WTC11 (cell line): ENCODE data around the gene KLHDC4. TPM values are rescaled to one million over a fixed set of nuclear protein-coding genes. Genes with fewer than 3 reads are reported as not detected.

ENCODE experiments used
- ATAC-seq: fragments of 200-7000 bp; cut with Tn5 transposase; 2 replicates; pipeline ENCODE4 v1.10.0; 2021; ENCODE audit warnings: mild to moderate bottlenecking, moderate library complexity
- CTCF ChIA-PET: fragments of 300-600 bp; sonication (Branson Sonifier 250); formaldehyde crosslinking; loops from one replicate; lab custom pipeline; 2021; ENCODE audit warnings: antibody characterized with exemption; lab: Charles Lee
- POLR2A ChIA-PET: fragments of 350-600 bp; sonication (Branson Sonifier 250); formaldehyde crosslinking; loops from one replicate; lab custom pipeline; 2021; ENCODE audit warnings: antibody characterized with exemption; lab: Charles Lee
- DNase-seq: peaks from one replicate; pipeline ENCODE4 v3.0.0; 2021; ENCODE audit warnings: low spot score
- H3K27ac Mint-ChIP-seq: 2 replicates; pipeline ENCODE4 v1.8.0; 2021; ENCODE audit warnings: mixed read lengths
- H3K27me3 Mint-ChIP-seq: 2 replicates; pipeline ENCODE4 v1.8.0; 2021; ENCODE audit warnings: low read depth, mild to moderate bottlenecking, moderate library complexity, mixed read lengths
- H3K36me3 Mint-ChIP-seq: 2 replicates; pipeline ENCODE4 v1.8.0; 2021; ENCODE audit warnings: mixed read lengths
- H3K4me1 Mint-ChIP-seq: 2 replicates; pipeline ENCODE4 v1.8.0; 2022; ENCODE audit warnings: mixed read lengths
- H3K4me3 Mint-ChIP-seq: 2 replicates; pipeline ENCODE4 v1.8.0; 2021; ENCODE audit warnings: mild to moderate bottlenecking, moderate library complexity, mixed read lengths
- H3K9me3 Mint-ChIP-seq: 2 replicates; pipeline ENCODE4 v1.8.0; 2021; ENCODE audit warnings: mixed read lengths
- ATF3 ChIP-seq: sonication (generic); formaldehyde crosslinking; conservative IDR thresholded peaks from 2 replicates; pipeline ENCODE4 v1.8.1; 2022; ENCODE audit warnings: mild to moderate bottlenecking, missing genetic modification reagents
- CREB1 ChIP-seq: sonication (generic); formaldehyde crosslinking; IDR thresholded peaks from 2 replicates; pipeline ENCODE4 v1.8.0; 2023; ENCODE audit warnings: mild to moderate bottlenecking, missing genetic modification reagents
- CREM ChIP-seq: sonication (generic); formaldehyde crosslinking; IDR thresholded peaks from 2 replicates; pipeline ENCODE4 v1.8.1; 2022; ENCODE audit warnings: mild to moderate bottlenecking, missing genetic modification reagents, moderate library complexity
- HMGXB4 ChIP-seq: sonication (generic); formaldehyde crosslinking; IDR thresholded peaks from 2 replicates; pipeline ENCODE4 v1.8.1; 2023; ENCODE audit warnings: mild to moderate bottlenecking, moderate library complexity, missing genetic modification reagents
- MXD4 ChIP-seq: fragments of 250-450 bp; sonication (Bioruptor Pico); IDR thresholded peaks from 2 replicates; pipeline ENCODE4 v1.8.0; 2021; ENCODE audit warnings: mild to moderate bottlenecking, moderate library complexity, borderline replicate concordance
- NFYB ChIP-seq: sonication (generic); formaldehyde crosslinking; conservative IDR thresholded peaks from 2 replicates; pipeline ENCODE4 v1.8.0; 2022; ENCODE audit warnings: low read depth, missing genetic modification reagents
- NR2C2 ChIP-seq: sonication (generic); formaldehyde crosslinking; IDR thresholded peaks from 2 replicates; pipeline ENCODE4 v1.8.0; 2022; ENCODE audit warnings: mild to moderate bottlenecking, missing genetic modification reagents
- SP1 ChIP-seq: sonication (generic); formaldehyde crosslinking; conservative IDR thresholded peaks from 2 replicates; pipeline ENCODE4 v1.8.1; 2022; ENCODE audit warnings: missing genetic modification reagents
- TEAD4 ChIP-seq: sonication (generic); formaldehyde crosslinking; IDR thresholded peaks from 2 replicates; pipeline ENCODE4 v1.8.0; 2022; ENCODE audit warnings: mild to moderate bottlenecking, missing genetic modification reagents
- USF1 ChIP-seq: sonication (generic); formaldehyde crosslinking; IDR thresholded peaks from 2 replicates; pipeline ENCODE4 v1.8.0; 2022; ENCODE audit warnings: mild to moderate bottlenecking, missing genetic modification reagents
- ZNF396 ChIP-seq: fragments of 250-450 bp; sonication (Bioruptor Pico); IDR thresholded peaks from 2 replicates; pipeline ENCODE4 v1.8.0; 2021; ENCODE audit warnings: mild to moderate bottlenecking, moderate library complexity, borderline replicate concordance
- ZSCAN18 ChIP-seq: fragments of 250-450 bp; sonication (Bioruptor Pico); IDR thresholded peaks from 2 replicates; pipeline ENCODE4 v2.1.2; 2022; ENCODE audit warnings: mild to moderate bottlenecking, moderate library complexity
- total RNA-seq: library from RNA; stranded (reverse); gene quantifications from 3 replicates; pipeline ENCODE4 v1.2.3, GENCODE V29; 2021
- TF ChIP-seq, protein P1 (sequence below): sonication (generic); formaldehyde crosslinking; IDR thresholded peaks from 2 replicates; pipeline ENCODE4 v1.8.1; 2023; ENCODE audit warnings: mild to moderate bottlenecking, missing genetic modification reagents, moderate library complexity
- TF ChIP-seq, protein P2 (sequence below): fragments of 250-450 bp; sonication (Bioruptor Pico); IDR thresholded peaks from 2 replicates; pipeline ENCODE4 v1.9.0; 2021; ENCODE audit warnings: mild to moderate bottlenecking
- TF ChIP-seq, protein P3 (sequence below): sonication (generic); formaldehyde crosslinking; IDR thresholded peaks from 2 replicates; pipeline ENCODE4 v1.8.0; 2023; ENCODE audit warnings: mild to moderate bottlenecking, missing genetic modification reagents
- TF ChIP-seq, protein P4 (sequence below): sonication (generic); formaldehyde crosslinking; IDR thresholded peaks from 2 replicates; pipeline ENCODE4 v1.8.1; 2023; ENCODE audit warnings: mild to moderate bottlenecking, missing genetic modification reagents
- TF ChIP-seq, protein P5 (sequence below): fragments of 250-450 bp; sonication (Bioruptor Pico); conservative IDR thresholded peaks from 2 replicates; pipeline ENCODE4 v1.9.0; 2021; ENCODE audit warnings: mild to moderate bottlenecking

Gene KLHDC4
- total RNA-seq, 1 experiment from 2014 or later, result 63.6 TPM

- H3K27ac Mint-ChIP-seq, result no peak overlapping the region
- no peaks in the 10 kb centered on the region for H3K27me3 Mint-ChIP-seq
- ChIA-PET POLR2A (no interaction called here), CTCF (no interaction called here)
- H3K36me3 Mint-ChIP-seq, result peaks cover 40% of the 10 kb centered on the region
- H3K9me3 Mint-ChIP-seq, result no peaks in the 10 kb centered on the region
- H3K4me3 Mint-ChIP-seq, result no peak overlapping the region
- ATAC-seq (no peak), DNase-seq (no peak)
- peaks cover 2% of the 10 kb centered on the region; the same call in 1 of the 2 replicates for H3K4me1 Mint-ChIP-seq
- no peak for TF ChIP-seq MXD4
- TF ChIP-seq, protein P1, sequence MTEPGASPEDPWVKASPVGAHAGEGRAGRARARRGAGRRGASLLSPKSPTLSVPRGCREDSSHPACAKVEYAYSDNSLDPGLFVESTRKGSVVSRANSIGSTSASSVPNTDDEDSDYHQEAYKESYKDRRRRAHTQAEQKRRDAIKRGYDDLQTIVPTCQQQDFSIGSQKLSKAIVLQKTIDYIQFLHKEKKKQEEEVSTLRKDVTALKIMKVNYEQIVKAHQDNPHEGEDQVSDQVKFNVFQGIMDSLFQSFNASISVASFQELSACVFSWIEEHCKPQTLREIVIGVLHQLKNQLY (CRISPR knock-in tag), result no peak
- no peak for TF ChIP-seq NFYB (CRISPR knock-in tag)
- TF ChIP-seq CREM (CRISPR knock-in tag), result no peak
- TF ChIP-seq NR2C2 (CRISPR knock-in tag), result no peak
- TF ChIP-seq ATF3, result no peak
Observed at GRCh38 chr16:87731607-87732006, 34.2 kb downstream of the KLHDC4 start.

GRCh38 chr16:87729266-87729954 is 36.4 kb downstream of the KLHDC4 start:
- H3K27ac Mint-ChIP-seq, result no peak overlapping the region
- H3K9me3 Mint-ChIP-seq, result no peaks in the 10 kb centered on the region
- no peak for TF ChIP-seq MXD4
- TF ChIP-seq USF1, result no peak
- no peak for TF ChIP-seq CREB1 (CRISPR knock-in tag)
- TF ChIP-seq ZSCAN18 (CRISPR knock-in tag), result no peak
- TF ChIP-seq TEAD4 (CRISPR knock-in tag), result no peak
- TF ChIP-seq ZNF396, result no peak
- ATAC-seq (no peak), DNase-seq (no peak)
- H3K4me3 Mint-ChIP-seq, result no peak overlapping the region
- H3K4me1 Mint-ChIP-seq, result no peaks in the 10 kb centered on the region
- POLR2A ChIA-PET, result no interaction called here
- CTCF ChIA-PET, result no interaction called here
- H3K36me3 Mint-ChIP-seq, result peaks cover 40% of the 10 kb centered on the region
- no peaks in the 10 kb centered on the region for H3K27me3 Mint-ChIP-seq

DNA sequence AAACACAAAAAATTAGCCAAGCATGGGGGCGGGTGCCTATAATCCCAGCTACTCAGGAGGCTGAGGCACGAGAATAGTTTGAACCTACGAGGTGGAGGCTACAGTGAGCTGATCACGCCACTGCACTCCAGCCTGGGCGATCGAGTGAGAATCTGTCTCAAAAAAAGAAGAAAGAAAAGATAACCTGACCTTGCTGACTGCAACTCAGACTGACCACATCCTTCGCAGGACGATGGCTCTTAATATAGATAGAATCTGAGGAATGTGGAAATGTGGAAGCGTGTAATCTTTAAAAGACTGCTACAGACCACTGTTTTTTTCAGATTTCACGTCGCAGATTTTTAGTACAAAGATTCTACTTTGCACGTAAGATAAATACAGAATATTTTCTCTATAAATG is 37.8 kb downstream of the KLHDC4 start:
- peaks cover 45% of the 10 kb centered on the region for H3K36me3 Mint-ChIP-seq
- no peak overlapping the region for H3K4me3 Mint-ChIP-seq
- no peaks in the 10 kb centered on the region for H3K9me3 Mint-ChIP-seq
- no peak for ATAC-seq
- ChIA-PET POLR2A (no interaction called here), CTCF (no interaction called here)
- H3K27me3 Mint-ChIP-seq, result no peaks in the 10 kb centered on the region
- no peak for DNase-seq
- H3K27ac Mint-ChIP-seq, result no peak overlapping the region
- no peaks in the 10 kb centered on the region for H3K4me1 Mint-ChIP-seq
- TF ChIP-seq SP1 (CRISPR knock-in tag) (no peak), USF1 (no peak), HMGXB4 (CRISPR knock-in tag) (no peak)
- TF ChIP-seq, protein P2, sequence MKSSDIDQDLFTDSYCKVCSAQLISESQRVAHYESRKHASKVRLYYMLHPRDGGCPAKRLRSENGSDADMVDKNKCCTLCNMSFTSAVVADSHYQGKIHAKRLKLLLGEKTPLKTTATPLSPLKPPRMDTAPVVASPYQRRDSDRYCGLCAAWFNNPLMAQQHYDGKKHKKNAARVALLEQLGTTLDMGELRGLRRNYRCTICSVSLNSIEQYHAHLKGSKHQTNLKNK (CRISPR knock-in tag), result no peak
- TF ChIP-seq, protein P3, sequence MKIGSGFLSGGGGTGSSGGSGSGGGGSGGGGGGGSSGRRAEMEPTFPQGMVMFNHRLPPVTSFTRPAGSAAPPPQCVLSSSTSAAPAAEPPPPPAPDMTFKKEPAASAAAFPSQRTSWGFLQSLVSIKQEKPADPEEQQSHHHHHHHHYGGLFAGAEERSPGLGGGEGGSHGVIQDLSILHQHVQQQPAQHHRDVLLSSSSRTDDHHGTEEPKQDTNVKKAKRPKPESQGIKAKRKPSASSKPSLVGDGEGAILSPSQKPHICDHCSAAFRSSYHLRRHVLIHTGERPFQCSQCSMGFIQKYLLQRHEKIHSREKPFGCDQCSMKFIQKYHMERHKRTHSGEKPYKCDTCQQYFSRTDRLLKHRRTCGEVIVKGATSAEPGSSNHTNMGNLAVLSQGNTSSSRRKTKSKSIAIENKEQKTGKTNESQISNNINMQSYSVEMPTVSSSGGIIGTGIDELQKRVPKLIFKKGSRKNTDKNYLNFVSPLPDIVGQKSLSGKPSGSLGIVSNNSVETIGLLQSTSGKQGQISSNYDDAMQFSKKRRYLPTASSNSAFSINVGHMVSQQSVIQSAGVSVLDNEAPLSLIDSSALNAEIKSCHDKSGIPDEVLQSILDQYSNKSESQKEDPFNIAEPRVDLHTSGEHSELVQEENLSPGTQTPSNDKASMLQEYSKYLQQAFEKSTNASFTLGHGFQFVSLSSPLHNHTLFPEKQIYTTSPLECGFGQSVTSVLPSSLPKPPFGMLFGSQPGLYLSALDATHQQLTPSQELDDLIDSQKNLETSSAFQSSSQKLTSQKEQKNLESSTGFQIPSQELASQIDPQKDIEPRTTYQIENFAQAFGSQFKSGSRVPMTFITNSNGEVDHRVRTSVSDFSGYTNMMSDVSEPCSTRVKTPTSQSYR, result no peak
- TF ChIP-seq, protein P4, sequence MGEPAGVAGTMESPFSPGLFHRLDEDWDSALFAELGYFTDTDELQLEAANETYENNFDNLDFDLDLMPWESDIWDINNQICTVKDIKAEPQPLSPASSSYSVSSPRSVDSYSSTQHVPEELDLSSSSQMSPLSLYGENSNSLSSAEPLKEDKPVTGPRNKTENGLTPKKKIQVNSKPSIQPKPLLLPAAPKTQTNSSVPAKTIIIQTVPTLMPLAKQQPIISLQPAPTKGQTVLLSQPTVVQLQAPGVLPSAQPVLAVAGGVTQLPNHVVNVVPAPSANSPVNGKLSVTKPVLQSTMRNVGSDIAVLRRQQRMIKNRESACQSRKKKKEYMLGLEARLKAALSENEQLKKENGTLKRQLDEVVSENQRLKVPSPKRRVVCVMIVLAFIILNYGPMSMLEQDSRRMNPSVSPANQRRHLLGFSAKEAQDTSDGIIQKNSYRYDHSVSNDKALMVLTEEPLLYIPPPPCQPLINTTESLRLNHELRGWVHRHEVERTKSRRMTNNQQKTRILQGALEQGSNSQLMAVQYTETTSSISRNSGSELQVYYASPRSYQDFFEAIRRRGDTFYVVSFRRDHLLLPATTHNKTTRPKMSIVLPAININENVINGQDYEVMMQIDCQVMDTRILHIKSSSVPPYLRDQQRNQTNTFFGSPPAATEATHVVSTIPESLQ (CRISPR knock-in tag), result no peak
- TF ChIP-seq, protein P5, sequence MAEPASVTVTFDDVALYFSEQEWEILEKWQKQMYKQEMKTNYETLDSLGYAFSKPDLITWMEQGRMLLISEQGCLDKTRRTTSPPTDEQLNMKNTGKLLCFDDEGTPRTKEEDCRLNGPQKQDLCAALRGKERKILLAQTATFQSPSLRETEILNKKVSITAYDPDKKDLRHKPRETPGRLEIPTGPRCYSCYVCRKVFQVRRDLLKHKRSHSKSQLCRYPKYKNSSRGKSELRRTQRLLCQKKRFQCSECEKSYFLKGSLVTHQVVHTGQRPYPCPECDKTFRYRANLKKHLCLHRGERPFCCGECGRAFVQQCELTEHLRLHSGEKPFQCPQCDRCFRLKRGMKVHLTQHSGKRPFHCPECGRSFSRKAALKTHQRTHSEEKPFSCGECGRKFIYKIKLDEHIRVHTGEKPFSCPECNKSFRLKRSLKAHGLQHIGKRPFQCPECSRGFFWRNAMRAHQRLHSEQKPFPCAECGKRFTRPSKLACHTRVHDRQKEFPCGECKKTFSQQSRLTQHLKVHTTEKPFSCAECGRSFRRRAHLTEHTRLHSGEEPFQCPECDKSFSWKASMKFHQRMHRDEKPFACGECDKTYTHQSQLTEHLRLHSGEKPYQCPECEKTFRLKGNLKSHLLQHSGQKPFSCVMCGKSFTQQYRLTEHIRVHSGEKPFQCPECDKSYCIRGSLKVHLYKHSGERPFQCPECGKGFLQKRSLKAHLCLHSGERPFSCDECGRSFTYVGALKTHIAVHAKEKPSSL (CRISPR knock-in tag), result no peak
